Neural progenitor cell (in vitro differentiated cells): ENCODE data around the gene SUPT3H.

Experiments
- EZH2phosphoT487 ChIP-seq: fragments of 200-600 bp; sonication (generic); IDR thresholded peaks from 2 replicates; pipeline ENCODE4 v1.6.1; 2017; ENCODE audit warnings: antibody characterized with exemption
- TF ChIP-seq, protein P1 (sequence below): fragments of 200-600 bp; sonication (generic); IDR thresholded peaks from 2 replicates; pipeline ENCODE4 v1.5.1; 2017; ENCODE audit warnings: antibody characterized with exemption, mild to moderate bottlenecking

DNA sequence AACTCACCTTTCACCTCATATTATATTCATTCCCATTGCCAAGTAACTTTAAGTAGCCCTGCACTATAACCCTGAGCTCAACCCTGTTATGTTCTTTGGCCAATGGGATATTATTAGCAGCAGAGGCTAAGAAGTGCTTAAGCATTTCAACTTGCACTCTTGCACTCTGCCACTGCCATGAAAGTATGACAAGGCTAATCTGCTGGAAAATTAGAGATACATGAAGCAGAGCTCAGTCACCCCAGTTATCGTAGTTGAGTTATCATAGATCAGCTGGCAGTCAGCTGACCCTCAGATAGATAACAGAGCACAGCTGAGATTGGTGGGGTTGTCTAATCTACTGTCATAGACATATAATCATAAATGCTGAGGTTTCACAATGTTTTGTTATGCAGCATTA, 259.0 kb downstream of the SUPT3H start:
- TF ChIP-seq, protein P1, sequence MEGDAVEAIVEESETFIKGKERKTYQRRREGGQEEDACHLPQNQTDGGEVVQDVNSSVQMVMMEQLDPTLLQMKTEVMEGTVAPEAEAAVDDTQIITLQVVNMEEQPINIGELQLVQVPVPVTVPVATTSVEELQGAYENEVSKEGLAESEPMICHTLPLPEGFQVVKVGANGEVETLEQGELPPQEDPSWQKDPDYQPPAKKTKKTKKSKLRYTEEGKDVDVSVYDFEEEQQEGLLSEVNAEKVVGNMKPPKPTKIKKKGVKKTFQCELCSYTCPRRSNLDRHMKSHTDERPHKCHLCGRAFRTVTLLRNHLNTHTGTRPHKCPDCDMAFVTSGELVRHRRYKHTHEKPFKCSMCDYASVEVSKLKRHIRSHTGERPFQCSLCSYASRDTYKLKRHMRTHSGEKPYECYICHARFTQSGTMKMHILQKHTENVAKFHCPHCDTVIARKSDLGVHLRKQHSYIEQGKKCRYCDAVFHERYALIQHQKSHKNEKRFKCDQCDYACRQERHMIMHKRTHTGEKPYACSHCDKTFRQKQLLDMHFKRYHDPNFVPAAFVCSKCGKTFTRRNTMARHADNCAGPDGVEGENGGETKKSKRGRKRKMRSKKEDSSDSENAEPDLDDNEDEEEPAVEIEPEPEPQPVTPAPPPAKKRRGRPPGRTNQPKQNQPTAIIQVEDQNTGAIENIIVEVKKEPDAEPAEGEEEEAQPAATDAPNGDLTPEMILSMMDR, result no peak
- TF ChIP-seq EZH2phosphoT487, result no peak
